Stomach (tissue), 4 donors: Measurements from ENCODE around the gene ZBTB43.

Experiments
- CTCF ChIP-seq, 7 experiments: fragments of 450-650 bp in 4 of 7; fragments of 200-600 bp in 3 of 7; sonication (generic) in 3 of 7; IDR thresholded peaks; one replicate each; pipeline ENCODE4 v1.5.1; 2016 to 2019; ENCODE audit warnings: antibody characterized with exemption in 7 of 7, control low read depth in 2 of 7, mild to moderate bottlenecking in 1 of 7
- EP300 ChIP-seq: sonication (generic); formaldehyde crosslinking; IDR thresholded peaks from one replicate; pipeline ENCODE4 v1.6.1; 2017; ENCODE audit warnings: antibody characterized with exemption
- POLR2A ChIP-seq, 4 donors: fragments of 450-650 bp; IDR thresholded peaks; one replicate each; pipeline ENCODE4 v1.6.1; 2016; ENCODE audit warnings: antibody characterized with exemption in 4 of 4, control low read depth in 2 of 4, mild to moderate bottlenecking in 1 of 4, moderate library complexity in 1 of 4

GRCh38 chr9:126783949-126784348, 20.9 kb upstream of the ZBTB43 start:
- TF ChIP-seq POLR2A (IDR thresholded peaks at IDR 0.05) (no peak), CTCF (IDR thresholded peaks at IDR 0.05) (no peak), EP300 (no peak)
